Glutamatergic neuron (in vitro differentiated cells): ENCODE measurements around the gene SFT2D2. TPM values are rescaled to one million over a fixed set of nuclear protein-coding genes. Genes with fewer than 3 reads are reported as not detected.

Experiments
- DNase-seq: peaks from one replicate; pipeline ENCODE4 v3.0.0; 2022
- H3K27ac Mint-ChIP-seq: one replicate; pipeline ENCODE4 v1.8.0; 2020; ENCODE audit warnings: mild to moderate bottlenecking, mixed read lengths, inconsistent platforms; ENCODE audit not compliant: unreplicated experiment
- H3K27me3 Mint-ChIP-seq: one replicate; pipeline ENCODE4 v1.8.0; 2020; ENCODE audit warnings: mild to moderate bottlenecking, moderate library complexity, mixed read lengths, inconsistent platforms; ENCODE audit not compliant: unreplicated experiment
- H3K36me3 Mint-ChIP-seq: one replicate; pipeline ENCODE4 v1.8.0; 2020; ENCODE audit warnings: mild to moderate bottlenecking, mixed read lengths, inconsistent platforms; ENCODE audit not compliant: unreplicated experiment
- H3K4me1 Mint-ChIP-seq: one replicate; pipeline ENCODE4 v1.8.0; 2020; ENCODE audit warnings: mild to moderate bottlenecking, low read depth, mixed read lengths, inconsistent platforms; ENCODE audit not compliant: unreplicated experiment
- H3K4me3 Mint-ChIP-seq: one replicate; pipeline ENCODE4 v1.8.0; 2020; ENCODE audit warnings: mild to moderate bottlenecking, mixed read lengths, inconsistent platforms; ENCODE audit not compliant: unreplicated experiment
- H3K9me3 Mint-ChIP-seq: one replicate; pipeline ENCODE4 v1.8.0; 2020; ENCODE audit warnings: mild to moderate bottlenecking, moderate library complexity, mixed read lengths, inconsistent platforms; ENCODE audit not compliant: unreplicated experiment
- total RNA-seq: library from RNA; stranded (reverse); fragmentation: NEBNext Ultra II Directional; extraction: Animal tissue kit (Norgen Biotek cat#: 25700); gene quantifications from one replicate; pipeline ENCODE4 v1.2.1, GENCODE V29; 2021; ENCODE audit not compliant: unreplicated experiment
- TF ChIP-seq, protein P1 (sequence below): fragments of 200-600 bp; sonication (generic); IDR thresholded peaks from one replicate; pipeline ENCODE4 v1.5.0; 2021; ENCODE audit not compliant: partially characterized antibody, unreplicated experiment

The SFT2D2 gene
- total RNA-seq, 1 donor from 2014 or later: 32.9 TPM

DNA sequence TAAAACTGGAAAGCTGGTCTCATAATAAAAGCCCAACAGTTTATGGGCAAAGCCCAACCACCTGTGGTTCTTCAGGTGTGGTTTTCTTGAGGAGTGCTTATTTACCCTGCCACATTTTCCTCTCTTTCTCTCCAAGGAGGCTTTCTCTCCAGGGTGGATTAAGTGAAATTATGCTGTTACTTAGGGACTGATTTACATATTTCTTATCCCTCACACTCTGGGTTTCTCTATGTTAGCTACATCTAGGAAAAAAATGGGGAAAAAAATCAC, 59.7 kb downstream of the SFT2D2 start:
- TF ChIP-seq, protein P1, sequence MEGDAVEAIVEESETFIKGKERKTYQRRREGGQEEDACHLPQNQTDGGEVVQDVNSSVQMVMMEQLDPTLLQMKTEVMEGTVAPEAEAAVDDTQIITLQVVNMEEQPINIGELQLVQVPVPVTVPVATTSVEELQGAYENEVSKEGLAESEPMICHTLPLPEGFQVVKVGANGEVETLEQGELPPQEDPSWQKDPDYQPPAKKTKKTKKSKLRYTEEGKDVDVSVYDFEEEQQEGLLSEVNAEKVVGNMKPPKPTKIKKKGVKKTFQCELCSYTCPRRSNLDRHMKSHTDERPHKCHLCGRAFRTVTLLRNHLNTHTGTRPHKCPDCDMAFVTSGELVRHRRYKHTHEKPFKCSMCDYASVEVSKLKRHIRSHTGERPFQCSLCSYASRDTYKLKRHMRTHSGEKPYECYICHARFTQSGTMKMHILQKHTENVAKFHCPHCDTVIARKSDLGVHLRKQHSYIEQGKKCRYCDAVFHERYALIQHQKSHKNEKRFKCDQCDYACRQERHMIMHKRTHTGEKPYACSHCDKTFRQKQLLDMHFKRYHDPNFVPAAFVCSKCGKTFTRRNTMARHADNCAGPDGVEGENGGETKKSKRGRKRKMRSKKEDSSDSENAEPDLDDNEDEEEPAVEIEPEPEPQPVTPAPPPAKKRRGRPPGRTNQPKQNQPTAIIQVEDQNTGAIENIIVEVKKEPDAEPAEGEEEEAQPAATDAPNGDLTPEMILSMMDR: no peak
- DNase-seq: no peak
- Mint-ChIP-seq H3K27me3 (peaks cover 2% of the 10 kb centered on the region), H3K27ac (no peak overlapping the region), H3K4me3 (no peak overlapping the region), H3K4me1 (peaks cover 4% of the 10 kb centered on the region), H3K9me3 (no peaks in the 10 kb centered on the region), H3K36me3 (peaks cover 5% of the 10 kb centered on the region)

GRCh38 chr1:168285971-168286927, 60.4 kb downstream of the SFT2D2 start:
- no peak overlapping the region for H3K4me3 Mint-ChIP-seq

GRCh38 chr1:168287237-168287664, 61.4 kb downstream of the SFT2D2 start:
- Mint-ChIP-seq H3K27ac (no peak overlapping the region), H3K4me1 (no peaks in the 10 kb centered on the region)

More at GRCh38 chr1:168285971-168286927, 60.4 kb downstream of the SFT2D2 start:
- peaks cover 5% of the 10 kb centered on the region for H3K36me3 Mint-ChIP-seq
- H3K9me3 Mint-ChIP-seq: no peaks in the 10 kb centered on the region
- no peak overlapping the region for H3K27ac Mint-ChIP-seq
- TF ChIP-seq, protein P1: no peak
- peaks cover 2% of the 10 kb centered on the region for H3K27me3 Mint-ChIP-seq
- H3K4me1 Mint-ChIP-seq: peaks cover 4% of the 10 kb centered on the region
- no peak for DNase-seq

DNA sequence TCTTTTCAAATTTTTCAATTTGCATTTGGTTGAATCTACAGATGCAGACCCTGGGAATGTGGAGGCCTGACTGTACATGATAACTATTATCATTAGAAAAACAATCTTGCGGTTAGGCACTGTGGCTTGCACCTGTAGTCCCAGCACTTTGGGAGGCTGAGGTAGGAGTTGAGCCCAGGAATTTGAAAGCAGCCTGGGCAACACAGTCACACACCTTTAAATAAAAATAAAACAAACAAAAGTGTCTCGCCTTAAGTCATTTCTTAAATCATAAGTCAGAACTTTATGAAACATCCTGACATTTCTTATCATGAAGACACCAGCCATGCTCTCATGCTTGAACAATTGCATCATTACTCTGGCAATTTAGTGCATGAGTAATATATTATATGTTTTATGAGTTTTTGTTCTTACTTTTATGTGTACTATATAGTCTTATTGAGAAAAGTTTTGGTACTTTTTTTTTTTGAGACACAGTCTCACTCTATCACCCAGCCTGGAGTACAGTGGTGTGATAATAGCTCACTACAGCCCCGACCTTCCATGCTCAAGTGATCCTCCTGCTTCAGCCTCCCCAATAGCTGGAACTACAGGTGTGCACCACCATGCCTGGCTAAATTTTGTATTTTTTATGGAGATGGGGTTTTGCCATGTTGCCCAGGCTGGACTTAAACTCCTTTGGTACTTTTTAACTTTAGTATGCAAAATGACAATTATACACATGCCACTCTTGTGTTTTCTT, 62.7 kb downstream of the SFT2D2 start:
- Mint-ChIP-seq H3K4me1 (peaks cover 2% of the 10 kb centered on the region), H3K27me3 (peaks cover 2% of the 10 kb centered on the region), H3K36me3 (peaks cover 5% of the 10 kb centered on the region)

More at GRCh38 chr1:168287237-168287664, 61.4 kb downstream of the SFT2D2 start:
- Mint-ChIP-seq H3K4me3 (no peak overlapping the region), H3K9me3 (no peaks in the 10 kb centered on the region), H3K36me3 (peaks cover 5% of the 10 kb centered on the region), H3K27me3 (peaks cover 2% of the 10 kb centered on the region)
- DNase-seq: no peak
- TF ChIP-seq, protein P1: no peak

More for the DNA sequence above, 62.7 kb downstream of the SFT2D2 start:
- no peak overlapping the region for H3K4me3 Mint-ChIP-seq
- DNase-seq: no peak
- H3K27ac Mint-ChIP-seq: no peak overlapping the region
- TF ChIP-seq, protein P1: no peak
- no peaks in the 10 kb centered on the region for H3K9me3 Mint-ChIP-seq
